ENCODE data around the gene SPOCK3.
"Not testable (repeated sequence)": the region's sequence is repeated elsewhere in the genome, so short reads cannot be mapped to it uniquely, and the experiment has no call there.

The SPOCK3 gene

GRCh38 chr4:166924424-166924823 lies 309.9 kb downstream of the SPOCK3 start:
- no peak for DNase-seq

GRCh38 chr4:166913926-166914325 lies 320.4 kb downstream of the SPOCK3 start:
- no peak for DNase-seq

GRCh38 chr4:166903408-166903807 lies 330.9 kb downstream of the SPOCK3 start:
- DNase-seq = no peak

GRCh38 chr4:166902941-166903340 lies 331.4 kb downstream of the SPOCK3 start:
- DNase-seq = no peak

GRCh38 chr4:166896254-166896653 lies 338.0 kb downstream of the SPOCK3 start:
- no peak for DNase-seq

GRCh38 chr4:166895771-166896170 lies 338.5 kb downstream of the SPOCK3 start:
- no peak for DNase-seq

GRCh38 chr4:166887457-166887856 lies 346.8 kb downstream of the SPOCK3 start:
- no peak for DNase-seq

GRCh38 chr4:166886718-166887117 lies 347.6 kb downstream of the SPOCK3 start:
- DNase-seq = no peak

GRCh38 chr4:166882221-166882620 lies 352.1 kb downstream of the SPOCK3 start:
- DNase-seq = no peak

- DNase-seq = no peak
Measured at GRCh38 chr4:166875821-166876220, 358.5 kb downstream of the SPOCK3 start.

GRCh38 chr4:166862032-166862431 lies 372.3 kb downstream of the SPOCK3 start:
- DNase-seq = no peak

GRCh38 chr4:166850398-166850797 lies 383.9 kb downstream of the SPOCK3 start:
- DNase-seq = not testable (repeated sequence)

GRCh38 chr4:166846939-166847338 lies 387.4 kb downstream of the SPOCK3 start:
- no peak for DNase-seq

- DNase-seq = no peak
Measured at GRCh38 chr4:166842795-166843261, 391.5 kb downstream of the SPOCK3 start.

- no peak for DNase-seq
Measured at GRCh38 chr4:166839615-166840251, 394.6 kb downstream of the SPOCK3 start.

- no peak for DNase-seq
Measured at GRCh38 chr4:166838975-166839614, 395.2 kb downstream of the SPOCK3 start.

GRCh38 chr4:166836865-166837264 lies 397.4 kb downstream of the SPOCK3 start:
- DNase-seq = no peak

GRCh38 chr4:166827629-166828028 lies 406.7 kb downstream of the SPOCK3 start:
- no peak for DNase-seq

GRCh38 chr4:166827167-166827566 lies 407.1 kb downstream of the SPOCK3 start:
- no peak for DNase-seq

GRCh38 chr4:166823848-166824247 lies 410.4 kb downstream of the SPOCK3 start:
- no peak for DNase-seq

- DNase-seq = no peak
Measured at GRCh38 chr4:166823126-166823525, 411.2 kb downstream of the SPOCK3 start.

- no peak for DNase-seq
Measured at GRCh38 chr4:166822386-166822785, 411.9 kb downstream of the SPOCK3 start.

- no peak for DNase-seq
Measured at GRCh38 chr4:166816890-166817289, 417.4 kb downstream of the SPOCK3 start.

GRCh38 chr4:166808380-166808779 lies 425.9 kb downstream of the SPOCK3 start:
- DNase-seq = no peak

- DNase-seq = no peak
Measured at GRCh38 chr4:166802346-166802745, 431.9 kb downstream of the SPOCK3 start.

All from DMS79 treated with DMSO at 0.1 percent for 48 hours (cell line).